Cardiac fibroblast (primary cell): ENCODE measurements around the gene DRAM1.

Experiments used
- DNase-seq, 2 donors: peaks; one replicate each; pipeline versions ENCODE4 v3.0.0 to v3.0.0-alpha.2; 2010; ENCODE audit warnings: low read depth in 2 of 2
- H3K4me3 ChIP-seq, 2 donors: replicated peaks in 1 of 2; 1 replicate in 1 of 2; 2 replicates in 1 of 2; pipeline ENCODE4 v1.5.1; 2011; ENCODE audit warnings: low read depth in 2 of 2, low read length in 2 of 2, mild to moderate bottlenecking in 2 of 2, moderate library complexity in 1 of 2
- CTCF ChIP-seq: IDR thresholded peaks from one replicate; pipeline ENCODE4 v1.5.1; 2011; ENCODE audit warnings: low read depth, mild to moderate bottlenecking, low read length, inconsistent platforms

DRAM1 gene

DNA sequence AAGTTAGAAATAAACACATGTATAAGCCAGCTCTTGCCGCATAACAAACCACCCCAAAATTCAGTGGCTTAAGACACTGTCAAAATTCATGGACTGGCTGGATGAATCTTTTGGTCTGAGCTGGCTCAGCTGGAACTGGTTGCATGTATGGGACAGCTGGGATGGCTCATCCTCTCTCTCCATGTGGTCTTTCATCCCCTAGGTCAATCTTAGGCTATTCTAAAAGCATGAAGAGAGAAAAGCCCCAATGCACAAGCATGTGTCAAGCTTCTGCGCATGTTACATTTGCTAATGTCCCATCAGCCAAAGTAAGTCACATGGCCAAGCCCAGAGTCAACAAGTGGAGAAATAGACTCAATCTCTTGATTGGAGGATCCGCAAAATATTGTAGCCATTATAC lies 71.0 kb downstream of the DRAM1 start:
- no peak overlapping the region for H3K4me3 ChIP-seq
- TF ChIP-seq CTCF = no peak
- DNase-seq = no peak

- no peak for DNase-seq
- no peak for TF ChIP-seq CTCF
- no peak overlapping the region for H3K4me3 ChIP-seq
Measured at GRCh38 chr12:101951002-101951670, 73.8 kb downstream of the DRAM1 start.

- H3K4me3 ChIP-seq = no peak overlapping the region
- no peak for DNase-seq
- TF ChIP-seq CTCF = no peak
Measured at GRCh38 chr12:101954113-101954512, 76.7 kb downstream of the DRAM1 start.

- no peak overlapping the region for H3K4me3 ChIP-seq
- no peak for DNase-seq
- no peak for TF ChIP-seq CTCF
Measured at GRCh38 chr12:101954676-101955075, 77.3 kb downstream of the DRAM1 start.

GRCh38 chr12:101957252-101957959 lies 80.0 kb downstream of the DRAM1 start:
- TF ChIP-seq CTCF = no peak
- DNase-seq = no peak
- no peak overlapping the region for H3K4me3 ChIP-seq

- no peak for TF ChIP-seq CTCF
- DNase-seq = no peak
- H3K4me3 ChIP-seq = no peak overlapping the region
Measured at GRCh38 chr12:101959607-101960006, 82.2 kb downstream of the DRAM1 start.
